GM18508 (cell line): Measurements from ENCODE around the gene GPM6B.

ENCODE experiments used
- ATAC-seq: cut with Tn5 transposase; IDR thresholded peaks from one replicate; pipeline ENCODE4 v1.9.1; 2021; ENCODE audit warnings: moderate number of reproducible peaks; ENCODE audit not compliant: insufficient read depth, unreplicated experiment

The GPM6B gene

GRCh38 chrX:13826770-13827169 lies 9.9 kb upstream of the GPM6B start:
- ATAC-seq = no peak

GRCh38 chrX:13825178-13825762 lies 8.4 kb upstream of the GPM6B start:
- no peak for ATAC-seq

GRCh38 chrX:13824746-13825145 lies 7.9 kb upstream of the GPM6B start:
- ATAC-seq = no peak

GRCh38 chrX:13821738-13822137 lies 4.8 kb upstream of the GPM6B start:
- ATAC-seq = no peak

GRCh38 chrX:13816176-13816575 lies 717 bp downstream of the GPM6B start:
- no peak for ATAC-seq

GRCh38 chrX:13815664-13816063 lies 1.2 kb downstream of the GPM6B start:
- ATAC-seq = no peak

- ATAC-seq = no peak
Observed at GRCh38 chrX:13808865-13809264, 8.0 kb downstream of the GPM6B start.

- ATAC-seq = no peak
Observed at GRCh38 chrX:13808293-13808692, 8.6 kb downstream of the GPM6B start.

GRCh38 chrX:13805241-13805640 lies 11.7 kb downstream of the GPM6B start:
- ATAC-seq = no peak

- ATAC-seq = no peak
Observed at GRCh38 chrX:13803116-13803515, 13.8 kb downstream of the GPM6B start.

GRCh38 chrX:13798184-13798583 lies 18.7 kb downstream of the GPM6B start:
- ATAC-seq = no peak

GRCh38 chrX:13797512-13797911 lies 19.4 kb downstream of the GPM6B start:
- ATAC-seq = no peak

GRCh38 chrX:13794417-13794816 lies 22.5 kb downstream of the GPM6B start:
- ATAC-seq = no peak

- ATAC-seq = no peak
Observed at GRCh38 chrX:13793897-13794296, 23.0 kb downstream of the GPM6B start.

- ATAC-seq = no peak
Observed at GRCh38 chrX:13791559-13791958, 25.3 kb downstream of the GPM6B start.

GRCh38 chrX:13791145-13791544 lies 25.7 kb downstream of the GPM6B start:
- ATAC-seq = no peak

GRCh38 chrX:13790206-13791131 lies 26.4 kb downstream of the GPM6B start:
- ATAC-seq = no peak

- ATAC-seq = no peak
Observed at GRCh38 chrX:13786048-13786447, 30.8 kb downstream of the GPM6B start.

GRCh38 chrX:13780868-13781427 lies 35.9 kb downstream of the GPM6B start:
- ATAC-seq = no peak

GRCh38 chrX:13778916-13779315 lies 38.0 kb downstream of the GPM6B start:
- ATAC-seq = no peak

- no peak for ATAC-seq
Observed at GRCh38 chrX:13776387-13776786, 40.5 kb downstream of the GPM6B start.
